Measurements from ENCODE around the gene ZMYM3.

GRCh38 chrX:71245159-71245558 lies 8.8 kb downstream of the ZMYM3 start:
- TF ChIP-seq POLR2A (IDR thresholded peaks at IDR 0.05), result no peak
- no peak for TF ChIP-seq CTCF (IDR thresholded peaks at IDR 0.05 in 8 of 11, conservative IDR thresholded peaks at IDR 0.05 in 3 of 11)
- no peak for TF ChIP-seq POLR2AphosphoS5 (IDR thresholded peaks at IDR 0.05)
